SK-N-MC (cell line): ENCODE results near the gene SATB2.

Experiments
- DNase-seq: peaks from one replicate; pipeline ENCODE4 v3.0.0-alpha.2; 2011; ENCODE audit warnings: low read depth, low spot score
- H3K27ac ChIP-seq: fragments of 200-600 bp; sonication (generic); 2 replicates; pipeline ENCODE4 v1.5.1; 2016; ENCODE audit warnings: mixed run types
- H3K36me3 ChIP-seq: fragments of 200-600 bp; sonication (generic); 2 replicates; pipeline ENCODE4 v1.6.1; 2017; ENCODE audit warnings: antibody characterized with exemption, low read length, mixed read lengths; ENCODE audit not compliant: insufficient read depth
- H3K4me3 ChIP-seq: fragments of 200-600 bp; sonication (generic); 2 replicates; pipeline ENCODE4 v1.5.1; 2016
- H3K9ac ChIP-seq: fragments of 200-600 bp; sonication (generic); 2 replicates; pipeline ENCODE4 v1.8.0; 2017; ENCODE audit warnings: mixed run types, mixed read lengths; ENCODE audit not compliant: insufficient read length
- H3K9me3 ChIP-seq: fragments of 200-600 bp; sonication (generic); 2 replicates; pipeline ENCODE4 v1.6.1; 2017; ENCODE audit warnings: low read depth, mild to moderate bottlenecking, antibody characterized with exemption, low read length, moderate library complexity, mixed read lengths
- EZH2 ChIP-seq: fragments of 200-600 bp; sonication (generic); IDR thresholded peaks from one replicate; pipeline ENCODE4 v1.6.1; 2017; ENCODE audit warnings: antibody characterized with exemption
- FOXP2 ChIP-seq: optimal IDR thresholded peaks from 2 replicates; pipeline ENCODE3; 2011; ENCODE audit warnings: mild to moderate bottlenecking, moderate library complexity; ENCODE audit not compliant: insufficient read depth; ENCODE audit errors: extremely low read length, control extremely low read depth
- POLR2AphosphoS5 ChIP-seq: IDR thresholded peaks from 2 replicates; pipeline ENCODE4 v1.6.1; 2012; ENCODE audit warnings: mild to moderate bottlenecking, low read depth, low read length, borderline replicate concordance

The SATB2 gene

GRCh38 chr2:199409759-199410529 lies 47.8 kb downstream of the SATB2 start:
- H3K27ac ChIP-seq = no peak overlapping the region
- H3K4me3 ChIP-seq = no peak overlapping the region
- H3K9ac ChIP-seq = no peak overlapping the region
- DNase-seq = no peak
- no peaks in the 10 kb centered on the region for H3K9me3 ChIP-seq
- no peaks in the 10 kb centered on the region for H3K36me3 ChIP-seq
- TF ChIP-seq FOXP2 = no peak
- TF ChIP-seq POLR2AphosphoS5 = no peak
- TF ChIP-seq EZH2 = no peak

GRCh38 chr2:199407421-199407820 lies 50.3 kb downstream of the SATB2 start:
- Histone ChIP-seq H3K9ac (no peak overlapping the region), H3K27ac (no peak overlapping the region), H3K36me3 (no peaks in the 10 kb centered on the region), H3K4me3 (no peak overlapping the region), H3K9me3 (no peaks in the 10 kb centered on the region)
- TF ChIP-seq EZH2 (no peak), FOXP2 (no peak), POLR2AphosphoS5 (no peak)
- no peak for DNase-seq

GRCh38 chr2:199405241-199405640 lies 52.5 kb downstream of the SATB2 start:
- no peaks in the 10 kb centered on the region for H3K36me3 ChIP-seq

DNA sequence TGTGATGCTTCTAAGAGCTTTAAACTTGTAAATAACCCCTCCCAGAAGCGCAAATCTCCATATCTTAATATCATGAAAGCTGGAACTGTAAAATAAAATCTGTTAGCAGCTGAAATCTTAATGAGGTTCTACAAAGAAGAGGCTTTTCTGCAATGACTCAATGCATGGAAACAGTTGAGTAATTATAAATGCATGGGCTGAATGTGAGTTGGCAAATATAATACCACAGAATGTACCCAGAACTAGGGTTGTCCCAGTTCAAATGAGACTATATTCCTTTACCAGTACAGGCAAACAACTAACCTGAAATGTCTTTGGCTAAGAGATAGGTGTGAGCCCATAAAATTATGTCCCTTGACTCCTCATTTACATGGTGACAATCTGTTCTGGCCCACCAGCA lies 52.9 kb downstream of the SATB2 start:
- DNase-seq = no peak
- Histone ChIP-seq H3K36me3 (no peaks in the 10 kb centered on the region), H3K9me3 (no peaks in the 10 kb centered on the region), H3K9ac (no peak overlapping the region), H3K4me3 (no peak overlapping the region), H3K27ac (no peak overlapping the region)
- TF ChIP-seq FOXP2 (no peak), EZH2 (no peak), POLR2AphosphoS5 (no peak)

More at GRCh38 chr2:199405241-199405640, 52.5 kb downstream of the SATB2 start:
- TF ChIP-seq FOXP2 (no peak), EZH2 (no peak), POLR2AphosphoS5 (no peak)
- no peaks in the 10 kb centered on the region for H3K9me3 ChIP-seq
- no peak for DNase-seq
- no peak overlapping the region for H3K4me3 ChIP-seq
- no peak overlapping the region for H3K9ac ChIP-seq
- no peak overlapping the region for H3K27ac ChIP-seq

DNA sequence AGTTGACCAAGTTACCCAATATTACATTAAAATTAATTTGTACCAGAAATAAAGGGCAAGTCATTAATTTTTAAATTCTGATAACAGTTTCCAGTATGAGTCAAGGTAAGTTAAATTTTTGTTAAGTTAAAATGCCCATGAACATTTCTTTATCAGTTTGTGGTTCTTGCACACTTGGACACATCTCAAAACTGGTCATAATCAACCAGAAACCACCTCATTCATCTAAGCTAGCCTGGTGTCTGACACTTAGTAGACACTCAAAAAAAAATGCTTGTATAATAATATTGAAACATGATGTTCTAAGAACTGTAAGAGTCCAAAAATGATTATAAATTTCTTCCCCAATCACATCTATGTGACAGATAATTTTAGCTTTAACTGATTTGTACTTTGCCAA lies 62.4 kb downstream of the SATB2 start:
- DNase-seq = no peak
- H3K9ac ChIP-seq = no peak overlapping the region
- H3K27ac ChIP-seq = no peak overlapping the region
- H3K4me3 ChIP-seq = no peak overlapping the region
- no peak for TF ChIP-seq FOXP2
- TF ChIP-seq EZH2 = no peak
- TF ChIP-seq POLR2AphosphoS5 = no peak
- no peaks in the 10 kb centered on the region for H3K36me3 ChIP-seq
- H3K9me3 ChIP-seq = no peaks in the 10 kb centered on the region

DNA sequence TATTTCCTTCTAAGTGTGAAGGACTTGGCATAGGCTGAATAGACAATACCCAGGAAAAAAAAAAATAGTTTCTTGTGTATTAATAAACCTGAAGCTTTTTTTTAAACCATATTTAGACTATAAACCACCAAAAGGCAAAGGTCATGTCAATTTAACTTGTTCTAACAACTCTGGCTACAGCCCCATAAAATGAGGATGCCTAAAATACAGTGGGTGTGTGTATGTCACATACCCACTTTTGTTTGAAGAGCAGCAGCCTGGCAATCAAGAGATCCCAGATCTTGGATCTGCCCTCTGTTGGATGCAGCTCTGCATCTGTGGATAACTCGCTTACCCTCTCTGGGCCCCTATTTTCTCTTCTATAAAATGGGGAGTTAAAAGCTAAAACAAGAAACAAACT lies 65.4 kb downstream of the SATB2 start:
- no peak overlapping the region for H3K27ac ChIP-seq
- no peak for DNase-seq
- H3K36me3 ChIP-seq = no peaks in the 10 kb centered on the region
- H3K9me3 ChIP-seq = no peaks in the 10 kb centered on the region
- no peak overlapping the region for H3K4me3 ChIP-seq
- TF ChIP-seq POLR2AphosphoS5 = no peak
- TF ChIP-seq FOXP2 = no peak
- TF ChIP-seq EZH2 = no peak
- no peak overlapping the region for H3K9ac ChIP-seq

DNA sequence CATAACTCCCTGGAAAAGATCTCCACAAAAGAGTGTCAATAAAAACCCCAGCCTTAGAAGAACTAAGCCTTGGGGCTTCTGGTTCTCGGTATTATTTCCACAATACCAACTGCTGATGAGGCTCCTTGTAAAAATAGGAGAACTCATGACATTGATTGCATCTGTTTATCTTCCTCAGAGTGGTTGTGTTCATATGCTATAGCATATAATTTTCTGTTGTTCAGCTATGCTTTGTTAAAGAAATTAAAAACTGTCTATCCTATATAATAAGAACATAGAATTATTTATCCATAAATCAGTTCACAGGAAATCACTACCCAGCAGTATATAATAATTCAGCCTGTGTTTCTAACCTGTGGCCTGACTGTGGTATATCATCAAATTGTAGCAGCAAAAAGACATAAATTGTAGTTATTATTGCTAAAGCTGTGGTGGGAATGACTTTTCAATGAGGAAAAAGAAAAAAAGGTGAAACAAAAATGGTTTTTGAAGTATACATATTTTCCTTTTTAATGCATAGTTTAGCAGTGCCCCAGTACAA lies 68.9 kb downstream of the SATB2 start:
- Histone ChIP-seq H3K9me3 (no peaks in the 10 kb centered on the region), H3K36me3 (no peaks in the 10 kb centered on the region), H3K27ac (no peak overlapping the region), H3K4me3 (no peak overlapping the region), H3K9ac (no peak overlapping the region)
- no peak for DNase-seq
- TF ChIP-seq EZH2 (no peak), POLR2AphosphoS5 (no peak), FOXP2 (no peak)

- DNase-seq = no peak
- Histone ChIP-seq H3K27ac (no peak overlapping the region), H3K9me3 (no peaks in the 10 kb centered on the region), H3K36me3 (no peaks in the 10 kb centered on the region), H3K9ac (no peak overlapping the region), H3K4me3 (no peak overlapping the region)
- TF ChIP-seq FOXP2 (no peak), POLR2AphosphoS5 (no peak), EZH2 (no peak)
These were observed 73.7 kb downstream of the SATB2 start for GRCh38 chr2:199384043-199384442.
